ENCODE data around the gene WNT9A.
A peak's percentile ranks its signal among the peaks of the same experiment; 100 is the strongest.

The WNT9A gene

GRCh38 chr1:227883641-227884301, 64.0 kb downstream of the WNT9A start:
- TF ChIP-seq ZNF311 (tag by site-specific recombination; IDR thresholded peaks at IDR 0.05; ENCODE audit: borderline replicate concordance) (no peak), ZBTB7A (tag by site-specific recombination; IDR thresholded peaks at IDR 0.05; ENCODE audit: low read depth) (0 out of 2 replicates have a peak, but pooled peaks have one; percentile 34), ZNF26 (tag by site-specific recombination; IDR thresholded peaks at IDR 0.05) (no peak), ZBTB49 (tag by site-specific recombination; IDR thresholded peaks at IDR 0.05; ENCODE audit: low read depth) (no peak), ZNF623 (tag by site-specific recombination; IDR thresholded peaks at IDR 0.05) (no peak)
- no peaks in the 10 kb centered on the region for H3K4me1 ChIP-seq (ENCODE audit: control insufficient read depth, insufficient read depth, low read length)
- no peaks in the 10 kb centered on the region for H3K36me3 ChIP-seq (ENCODE audit: control insufficient read depth in 2 of 2, insufficient read depth in 1 of 2, low read length in 2 of 2)
- H3K9me3 ChIP-seq (ENCODE audit: control insufficient read depth, insufficient read depth, low read depth, low read length), result no peaks in the 10 kb centered on the region
- H3K4me3 ChIP-seq (ENCODE audit: low read depth, low read length), result no peak overlapping the region
- H3K27ac ChIP-seq (ENCODE audit: extremely low read depth, low read depth, low read length), result no peak overlapping the region
- ChIA-PET POLR2A (no interaction called here), CTCF (no interaction called here)

- no peaks in the 10 kb centered on the region for H3K4me1 ChIP-seq (ENCODE audit: control insufficient read depth, insufficient read depth, low read length)
- H3K9me3 ChIP-seq (ENCODE audit: control insufficient read depth, insufficient read depth, low read depth, low read length), result no peaks in the 10 kb centered on the region
- CTCF ChIA-PET, result no interaction called here
- H3K27ac ChIP-seq (ENCODE audit: extremely low read depth, low read depth, low read length), result no peak overlapping the region
- no peak overlapping the region for H3K4me3 ChIP-seq (ENCODE audit: low read depth, low read length)
- TF ChIP-seq KLF1 (tag by site-specific recombination; IDR thresholded peaks at IDR 0.05) (no peak), GLIS2 (tag by site-specific recombination; IDR thresholded peaks at IDR 0.05) (peak; percentile 28; the same call in 1 of the 2 replicates), ZBTB44 (tag by site-specific recombination; IDR thresholded peaks at IDR 0.05) (no peak)
- no peaks in the 10 kb centered on the region for H3K36me3 ChIP-seq (ENCODE audit: control insufficient read depth in 2 of 2, insufficient read depth in 1 of 2, low read length in 2 of 2)
- POLR2A ChIA-PET, result no interaction called here
These were observed 64.6 kb downstream of the WNT9A start for GRCh38 chr1:227883073-227883520.

GRCh38 chr1:227880342-227880924, 67.3 kb downstream of the WNT9A start:
- H3K9me3 ChIP-seq (ENCODE audit: control insufficient read depth, insufficient read depth, low read depth, low read length), result no peaks in the 10 kb centered on the region
- no peak overlapping the region for H3K4me3 ChIP-seq (ENCODE audit: low read depth, low read length)
- ChIA-PET POLR2A (no interaction called here), CTCF (no interaction called here)
- H3K27ac ChIP-seq (ENCODE audit: extremely low read depth, low read depth, low read length), result no peak overlapping the region
- TF ChIP-seq RBAK (tag by site-specific recombination; IDR thresholded peaks at IDR 0.05) (no peak), GLIS2 (tag by site-specific recombination; IDR thresholded peaks at IDR 0.05) (no peak), ZNF623 (tag by site-specific recombination; IDR thresholded peaks at IDR 0.05) (no peak), HIC1 (tag by site-specific recombination; IDR thresholded peaks at IDR 0.05) (no peak), KLF8 (tag by site-specific recombination; IDR thresholded peaks at IDR 0.05) (no peak), ZNF560 (tag by site-specific recombination; IDR thresholded peaks at IDR 0.05; ENCODE audit: borderline replicate concordance) (no peak), YY2 (tag by site-specific recombination; IDR thresholded peaks at IDR 0.05) (no peak), KLF7 (tag by site-specific recombination; IDR thresholded peaks at IDR 0.05; ENCODE audit: borderline replicate concordance) (no peak), SETDB1 (IDR thresholded peaks at IDR 0.05; ENCODE audit: insufficient read length, low read length) (no peak), ZNF473 (tag by site-specific recombination; IDR thresholded peaks at IDR 0.05) (no peak)
- no peaks in the 10 kb centered on the region for H3K4me1 ChIP-seq (ENCODE audit: control insufficient read depth, insufficient read depth, low read length)
- H3K36me3 ChIP-seq (ENCODE audit: control insufficient read depth in 2 of 2, insufficient read depth in 1 of 2, low read length in 2 of 2), result no peaks in the 10 kb centered on the region

Measured in HEK293 (cell line).